NCI-H2107 treated with DMSO at 0.1 percent for 48 hours (cell line): ENCODE results near the gene BRPF1.

Experiments used
- DNase-seq: peaks from one replicate; lab custom pipeline; 2025; ENCODE audit not compliant: unreplicated experiment; lab: John Stamatoyannopoulos, UW

BRPF1 gene

DNA sequence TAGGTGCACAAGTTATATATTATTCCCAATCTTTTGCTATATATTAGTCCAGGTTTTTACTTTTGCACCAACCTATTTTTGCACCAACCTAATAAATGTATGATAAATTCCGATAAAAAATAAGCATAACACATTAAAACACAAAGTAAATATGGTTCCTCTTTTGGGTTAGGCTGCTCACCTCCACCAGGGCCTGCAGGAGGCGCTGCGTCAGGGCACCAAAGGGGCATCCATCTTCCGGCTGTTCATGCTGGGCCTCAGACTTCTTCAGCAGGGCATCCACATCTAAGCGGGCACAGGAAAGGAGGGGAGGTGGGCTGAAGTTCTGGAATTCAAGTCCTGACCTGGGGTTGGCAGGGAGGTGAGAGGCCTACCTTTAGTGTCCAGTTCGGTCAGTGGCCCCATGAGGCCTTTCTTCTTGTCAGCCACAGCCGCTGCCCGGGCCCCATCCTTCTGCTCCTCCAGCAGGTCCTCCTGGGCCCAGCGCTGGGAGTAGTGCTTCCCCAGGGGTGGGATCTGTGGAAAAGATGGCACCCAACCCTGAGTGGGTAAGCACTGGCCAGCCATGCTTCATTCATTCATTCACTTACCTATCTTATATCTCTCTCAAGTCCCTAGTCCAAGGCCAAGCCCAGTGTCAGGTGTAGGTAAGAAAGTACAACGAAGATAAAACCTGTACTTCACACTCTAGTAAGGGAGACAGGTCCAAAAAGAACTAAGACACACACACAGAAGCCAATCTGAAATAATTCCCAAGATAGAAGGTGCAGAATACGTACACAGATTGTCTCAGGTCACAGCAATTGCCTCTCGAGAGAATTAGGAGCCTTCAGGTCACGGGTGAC lies 55.5 kb downstream of the BRPF1 start:
- no peak for DNase-seq

DNA sequence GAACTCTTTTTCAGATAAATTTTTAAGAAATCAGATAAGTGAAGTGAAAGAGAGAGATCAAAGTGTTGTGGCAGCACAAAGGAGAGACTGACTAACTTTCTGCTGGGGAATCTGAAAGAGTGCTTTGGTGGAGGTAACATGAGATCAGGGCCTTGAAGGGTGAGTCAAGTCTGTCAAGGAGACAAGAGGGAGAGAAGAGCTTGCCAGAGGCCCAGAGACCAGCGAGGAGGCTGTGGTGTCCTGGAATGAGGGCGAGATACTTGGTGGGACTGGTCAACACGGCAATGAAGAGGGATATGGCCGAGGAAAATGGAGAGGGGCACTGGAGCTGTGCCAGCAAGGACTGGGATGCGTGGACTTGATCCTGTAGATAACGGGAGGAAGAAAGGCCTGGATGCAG lies 56.2 kb downstream of the BRPF1 start:
- no peak for DNase-seq

DNA sequence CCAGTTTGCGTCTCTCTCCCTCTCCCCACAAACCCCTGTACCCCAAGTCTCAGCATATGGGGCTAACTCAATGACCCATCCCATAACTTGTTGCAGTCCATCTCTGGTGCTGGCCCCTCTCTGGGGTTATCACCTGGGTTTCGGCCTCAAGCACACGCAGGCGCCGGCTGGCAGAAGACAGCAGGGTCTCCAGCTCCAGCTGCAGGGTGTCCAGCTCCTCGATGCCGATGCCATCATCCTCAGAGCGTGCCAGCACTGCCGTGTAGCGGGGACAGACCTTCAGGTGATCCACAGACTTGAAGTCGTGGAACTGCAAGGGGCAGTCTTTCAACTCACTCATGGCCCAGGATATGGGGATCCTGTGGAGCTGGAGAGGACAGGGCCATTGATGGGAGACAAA lies 59.6 kb downstream of the BRPF1 start:
- no peak for DNase-seq

DNA sequence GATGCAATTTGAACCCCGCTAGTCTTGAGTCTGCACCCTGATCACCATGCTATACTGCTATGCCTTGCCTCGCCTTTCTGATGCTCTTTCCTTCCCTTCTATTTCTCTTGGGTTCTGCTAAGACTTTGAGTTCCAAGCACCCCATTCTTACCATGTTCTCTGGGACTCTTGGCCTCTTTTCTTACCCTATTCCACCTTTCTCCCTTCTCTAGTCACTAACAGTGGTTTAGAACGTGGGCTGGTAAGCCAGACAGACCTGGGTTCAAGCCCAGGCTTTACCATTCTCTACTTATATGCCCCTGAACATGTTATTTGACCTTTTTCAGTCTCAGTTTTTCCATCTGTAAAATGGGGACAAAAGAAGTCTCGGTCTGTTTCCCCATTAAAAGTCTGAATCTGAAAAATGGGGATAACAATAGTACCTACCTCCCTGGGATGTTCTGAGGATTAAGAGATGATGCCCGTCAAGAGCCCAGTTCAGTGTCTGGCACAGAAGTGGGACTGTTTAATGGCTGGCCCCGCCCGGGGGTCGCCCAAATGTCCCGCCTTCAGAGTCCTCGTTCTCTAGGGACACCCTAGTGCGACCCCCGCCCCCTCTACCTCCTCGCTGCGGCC lies 60.4 kb downstream of the BRPF1 start:
- DNase-seq, result no peak

DNA sequence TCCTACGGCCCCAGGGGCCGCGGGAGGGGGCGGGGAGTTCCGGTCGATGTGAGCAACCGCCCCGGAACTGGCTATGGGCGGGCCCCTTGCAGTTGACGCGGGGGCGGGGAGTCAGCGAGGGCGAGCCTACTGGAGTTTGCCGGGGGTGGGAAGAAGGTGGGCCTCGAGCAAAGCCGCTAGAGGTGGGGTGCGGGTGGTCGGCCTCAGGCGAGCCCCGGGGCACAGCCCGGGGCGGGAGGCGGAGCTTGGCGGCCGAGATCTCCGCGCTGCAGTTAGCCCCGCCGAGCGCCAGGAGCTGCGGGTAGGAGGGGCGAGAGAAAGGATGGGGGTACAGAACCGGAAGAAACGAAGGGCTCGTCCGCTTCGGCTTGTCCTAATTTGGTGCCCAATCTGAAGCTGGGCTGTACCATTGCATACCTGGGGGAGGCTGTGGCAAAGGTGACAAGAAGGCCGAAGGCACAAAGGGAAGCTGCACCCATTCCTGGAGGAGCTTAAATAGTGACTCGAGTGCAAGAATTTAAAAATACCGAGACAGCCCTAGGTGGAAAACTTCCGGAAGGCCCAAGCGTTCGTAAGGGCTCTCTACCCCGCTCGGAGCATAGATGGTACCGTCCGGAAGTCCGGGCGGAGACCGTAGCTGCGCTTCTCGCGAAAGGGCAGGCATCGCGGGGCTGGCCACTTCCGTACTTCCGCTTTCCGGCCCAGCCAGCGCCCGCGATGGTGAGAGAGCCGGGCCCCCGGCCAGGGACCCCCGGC lies 61.0 kb downstream of the BRPF1 start, which contains the start of the genes ARPC4 and TADA3:
Gene ARPC4, plus strand, starts transcription at position 678 of the 756 bp plus-strand sequence. Its CDS starts 40 bp downstream, at position 718.
Gene TADA3, minus strand, starts transcription at position 69 of the 756 bp plus-strand sequence. CDS start 1,007 bp downstream, outside the sequence.
- peak; percentile 83 for DNase-seq

DNA sequence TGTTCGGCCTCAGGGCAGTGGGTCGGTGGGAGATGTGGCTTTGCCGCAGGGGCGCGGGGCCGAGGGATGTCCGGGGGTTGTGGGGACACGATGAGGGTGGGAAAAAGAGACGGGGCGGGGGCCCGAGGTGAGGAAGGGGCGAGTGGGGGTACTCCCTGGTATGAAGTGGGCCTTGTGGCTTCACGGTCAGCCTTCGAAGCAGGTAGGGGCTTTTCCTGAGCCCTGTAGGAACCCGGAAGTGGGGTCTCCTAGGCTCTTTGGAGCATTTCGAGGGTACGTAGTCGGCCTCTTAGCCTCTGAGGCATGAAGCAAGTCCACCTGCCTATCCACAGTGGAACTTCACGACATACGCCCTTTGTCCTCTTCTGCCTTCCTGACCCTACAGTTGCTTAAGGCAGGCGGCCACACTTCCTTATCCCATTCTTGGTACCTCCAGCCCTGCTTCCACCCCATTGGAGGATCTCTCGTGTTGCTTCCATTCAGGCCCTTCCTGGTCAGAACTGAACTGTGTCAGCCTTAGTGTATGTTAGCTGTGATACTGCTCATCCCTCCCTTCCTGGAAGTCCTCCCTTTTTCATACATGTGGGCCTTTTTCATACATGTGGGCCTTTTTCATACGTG lies 61.7 kb downstream of the BRPF1 start:
- no peak for DNase-seq

DNA sequence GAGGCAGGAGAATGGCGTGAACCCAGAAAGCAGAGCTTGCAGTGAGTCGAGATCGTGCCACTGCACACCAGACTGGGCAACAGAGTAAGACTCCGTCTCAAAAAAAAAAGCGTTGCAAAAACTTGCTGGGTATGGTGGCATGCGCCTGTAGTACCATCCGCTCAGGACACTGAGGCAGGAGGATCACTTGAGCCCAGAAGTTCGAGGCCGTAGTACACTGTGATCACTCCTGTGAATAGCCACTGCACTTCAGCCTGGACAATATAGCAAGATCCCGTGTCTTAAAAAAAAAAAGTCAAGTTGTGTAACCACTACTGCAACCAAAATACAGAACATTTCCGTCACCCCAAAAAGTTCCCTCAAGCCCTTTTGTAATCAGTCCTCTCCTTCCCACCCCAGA lies 62.9 kb downstream of the BRPF1 start:
- no peak for DNase-seq

DNA sequence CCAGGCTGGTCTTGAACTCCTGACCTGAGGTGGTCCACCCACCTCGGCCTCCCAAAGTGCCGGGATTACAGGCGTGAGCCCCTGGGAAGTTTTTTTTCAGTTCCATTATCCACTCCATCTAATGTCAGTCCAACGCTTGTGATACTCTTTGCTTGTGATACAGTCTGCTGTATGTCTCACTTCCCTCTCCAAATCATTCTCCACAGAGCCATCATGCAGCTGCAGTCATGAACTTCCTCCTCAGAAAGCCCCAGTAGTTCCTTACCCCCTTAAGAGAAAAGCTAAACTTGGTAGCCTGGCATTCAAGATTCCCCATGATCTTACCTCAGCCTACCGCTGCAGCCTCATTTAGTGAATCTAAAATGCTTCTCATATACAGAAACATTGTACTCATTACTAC lies 63.7 kb downstream of the BRPF1 start:
- DNase-seq, result no peak

DNA sequence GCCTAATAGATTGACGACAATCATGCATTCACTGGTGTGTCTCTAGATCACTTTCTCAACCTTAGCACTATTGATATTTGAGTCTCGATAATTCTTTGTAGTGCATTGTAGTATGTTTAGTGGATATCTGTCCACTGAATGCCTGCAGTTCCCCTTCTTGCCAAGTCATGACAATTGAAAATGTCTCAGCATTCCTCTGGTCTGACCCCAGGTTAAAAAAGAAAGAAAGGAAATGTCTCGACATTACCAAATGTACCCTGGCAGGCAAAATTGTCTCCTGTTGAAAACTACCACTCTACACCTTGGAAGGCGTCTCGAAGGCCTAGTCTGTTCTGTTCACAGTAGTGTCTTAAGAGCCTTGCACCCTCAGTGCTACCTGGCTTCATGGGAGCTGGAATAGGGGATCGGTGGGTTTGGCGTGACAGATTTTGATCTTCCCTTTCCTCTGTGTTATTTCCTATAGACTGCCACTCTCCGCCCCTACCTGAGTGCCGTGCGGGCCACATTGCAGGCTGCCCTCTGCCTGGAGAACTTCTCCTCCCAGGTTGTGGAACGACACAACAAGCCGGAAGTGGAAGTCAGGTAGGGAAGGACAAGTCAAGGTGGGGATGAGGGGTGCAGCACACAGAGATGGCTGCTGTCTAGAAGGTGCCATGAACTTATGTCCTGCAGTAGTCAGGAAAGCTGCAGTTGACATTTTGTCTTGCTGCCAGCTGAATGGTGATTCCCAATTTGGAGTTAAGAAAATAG lies 65.8 kb downstream of the BRPF1 start:
- DNase-seq, result no peak
